ENCODE data around the gene IFT43.

GRCh38 chr14:76113691-76114090, 128.1 kb downstream of the IFT43 start:
- TF ChIP-seq, protein P1, sequence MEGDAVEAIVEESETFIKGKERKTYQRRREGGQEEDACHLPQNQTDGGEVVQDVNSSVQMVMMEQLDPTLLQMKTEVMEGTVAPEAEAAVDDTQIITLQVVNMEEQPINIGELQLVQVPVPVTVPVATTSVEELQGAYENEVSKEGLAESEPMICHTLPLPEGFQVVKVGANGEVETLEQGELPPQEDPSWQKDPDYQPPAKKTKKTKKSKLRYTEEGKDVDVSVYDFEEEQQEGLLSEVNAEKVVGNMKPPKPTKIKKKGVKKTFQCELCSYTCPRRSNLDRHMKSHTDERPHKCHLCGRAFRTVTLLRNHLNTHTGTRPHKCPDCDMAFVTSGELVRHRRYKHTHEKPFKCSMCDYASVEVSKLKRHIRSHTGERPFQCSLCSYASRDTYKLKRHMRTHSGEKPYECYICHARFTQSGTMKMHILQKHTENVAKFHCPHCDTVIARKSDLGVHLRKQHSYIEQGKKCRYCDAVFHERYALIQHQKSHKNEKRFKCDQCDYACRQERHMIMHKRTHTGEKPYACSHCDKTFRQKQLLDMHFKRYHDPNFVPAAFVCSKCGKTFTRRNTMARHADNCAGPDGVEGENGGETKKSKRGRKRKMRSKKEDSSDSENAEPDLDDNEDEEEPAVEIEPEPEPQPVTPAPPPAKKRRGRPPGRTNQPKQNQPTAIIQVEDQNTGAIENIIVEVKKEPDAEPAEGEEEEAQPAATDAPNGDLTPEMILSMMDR (IDR thresholded peaks at IDR 0.05) = no peak
- no peak for TF ChIP-seq POLR2AphosphoS5 (IDR thresholded peaks at IDR 0.05)

Measured in breast epithelium (tissue), 3 donors.